ENCODE data around the gene MTERF2.

Gene MTERF2

DNA sequence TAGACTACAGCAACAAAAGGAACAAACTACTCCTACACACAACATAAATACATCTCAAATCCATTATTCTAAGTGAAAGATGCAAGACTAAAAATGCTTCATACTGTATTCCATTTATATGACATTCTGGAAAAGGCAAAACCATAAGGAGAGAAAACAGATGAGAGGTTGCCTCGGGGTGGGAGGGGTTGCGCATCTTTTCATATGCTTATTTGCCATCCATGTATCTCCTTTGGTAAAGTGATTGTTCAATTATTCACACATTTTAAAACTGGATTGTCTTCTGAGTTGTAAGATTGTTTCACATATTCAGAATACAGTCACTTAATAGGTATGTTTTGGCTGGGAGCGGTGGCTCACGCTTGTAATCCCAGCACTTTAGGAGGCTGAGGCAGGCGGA is 36.4 kb downstream of the MTERF2 start:
- no peak for DNase-seq

- no peak for DNase-seq
Observed at GRCh38 chr12:106947461-106947860, 39.5 kb downstream of the MTERF2 start.

DNA sequence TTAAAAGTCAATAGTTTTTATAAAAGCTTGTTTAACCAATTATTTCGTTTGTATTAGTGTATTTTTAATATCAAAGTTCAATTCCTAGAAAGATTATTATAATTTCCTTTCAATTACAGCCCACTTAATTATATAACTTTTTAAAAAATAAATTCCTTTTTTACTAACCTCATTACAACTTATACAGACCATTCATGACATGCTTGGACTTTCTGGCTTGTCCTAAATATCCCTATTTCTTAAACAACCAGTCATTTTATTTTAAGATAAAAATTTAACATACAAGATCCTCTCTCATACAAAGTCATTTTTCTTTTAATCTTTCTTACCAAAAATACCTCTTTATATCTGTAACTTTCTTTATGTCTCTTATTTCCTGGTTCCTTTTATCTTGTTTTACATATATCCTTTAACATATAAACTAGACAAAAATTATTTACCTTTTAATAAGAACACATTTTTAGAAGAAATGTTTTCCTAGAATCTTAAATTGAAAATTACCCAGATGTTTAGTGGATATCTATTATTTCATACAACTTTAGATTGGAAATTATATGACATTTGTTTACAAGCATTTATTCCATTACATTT is 41.6 kb downstream of the MTERF2 start:
- DNase-seq: no peak

DNA sequence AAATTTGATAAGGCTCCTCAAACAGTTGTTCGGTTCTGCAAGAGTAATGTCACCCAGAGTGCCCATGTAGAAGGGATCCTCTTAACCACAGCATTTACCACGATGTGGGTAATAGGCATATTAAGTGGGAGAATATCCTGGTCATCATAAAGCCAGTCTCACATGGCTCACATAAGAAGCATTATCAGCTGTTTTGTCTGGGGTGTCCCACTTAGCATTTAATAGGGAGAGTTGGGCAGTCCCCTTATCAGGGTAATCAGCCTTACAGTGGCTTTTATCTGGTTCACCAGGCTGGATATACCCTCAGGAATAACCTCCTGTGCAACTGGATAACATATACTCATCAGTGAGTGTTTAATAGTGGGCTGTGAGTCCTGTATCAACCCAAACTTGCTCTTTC is 44.2 kb downstream of the MTERF2 start:
- DNase-seq: no peak

GRCh38 chr12:106941481-106942156 is 45.3 kb downstream of the MTERF2 start:
- no peak for DNase-seq

DNA sequence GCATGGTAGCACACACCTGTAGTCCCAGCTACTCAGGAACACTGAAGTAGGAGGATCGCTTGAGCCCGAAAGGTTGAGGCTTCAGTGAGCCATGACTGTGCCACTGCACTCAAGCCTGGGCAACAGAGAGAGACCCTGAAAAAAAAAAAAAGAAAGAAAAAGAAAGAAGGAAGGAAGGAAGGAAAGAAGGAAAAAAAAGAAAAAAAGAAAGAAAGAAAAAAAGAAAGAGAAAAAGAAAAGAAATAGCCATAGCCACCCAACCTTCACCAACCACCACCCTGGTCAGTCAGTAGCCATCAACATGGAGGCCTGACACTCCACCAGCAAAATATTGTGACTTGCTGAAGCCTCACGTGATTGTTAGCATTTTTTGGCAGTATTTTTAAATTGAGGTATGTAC is 52.7 kb downstream of the MTERF2 start:
- no peak for DNase-seq
